Body of pancreas (tissue), 4 donors: ENCODE results near the gene ATXN1.

Source experiments
- CTCF ChIP-seq, 7 experiments: fragments of 450-650 bp in 4 of 7; fragments of 200-600 bp in 3 of 7; sonication (generic) in 3 of 7; IDR thresholded peaks; one replicate each; pipeline ENCODE4 v1.5.1; 2016 to 2019; ENCODE audit warnings: antibody characterized with exemption in 7 of 7
- POLR2A ChIP-seq, 3 donors: fragments of 450-650 bp; IDR thresholded peaks; one replicate each; pipeline ENCODE4 v1.6.1; 2016; ENCODE audit warnings: antibody characterized with exemption in 3 of 3, mild to moderate bottlenecking in 2 of 3

GRCh38 chr6:16324606-16325225 lies 436.5 kb downstream of the ATXN1 start:
- TF ChIP-seq CTCF (IDR thresholded peaks at IDR 0.05), result no peak
- TF ChIP-seq POLR2A (IDR thresholded peaks at IDR 0.05), result no peak
